ENCODE measurements around the gene ADAMTS14. TPM values are rescaled to one million over a fixed set of nuclear protein-coding genes. Genes with fewer than 3 reads are reported as not detected.

ADAMTS14 gene
- total RNA-seq, 3 donors from 2014 or later = under 0.01 to 0.15 (median under 0.01) TPM

DNA sequence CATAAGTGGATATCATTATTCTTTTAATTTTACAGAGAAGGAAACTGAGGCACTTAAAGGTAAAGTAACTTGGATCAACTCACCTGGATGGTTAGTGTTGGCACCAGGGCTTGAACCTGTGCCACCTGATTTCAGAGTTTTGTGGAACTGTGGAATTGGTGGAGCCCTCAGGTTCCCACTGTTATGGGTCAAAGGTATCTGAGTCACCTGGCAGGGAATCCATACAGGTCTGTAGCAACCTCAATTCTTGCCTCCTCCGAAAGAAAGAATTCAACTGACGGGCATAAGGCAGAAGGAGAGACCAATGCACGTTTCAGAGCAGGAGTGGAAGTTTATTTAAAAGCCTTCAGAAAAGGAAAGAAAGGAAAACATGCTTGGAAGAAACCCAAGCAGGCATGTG lies 25.2 kb upstream of the ADAMTS14 start:
- H3K27me3 ChIP-seq = no peaks in the 10 kb centered on the region
- H3K9me3 ChIP-seq = peaks cover 12 to 42% of the 10 kb centered on the region in 2 donors
- H3K36me3 ChIP-seq = no peaks in the 10 kb centered on the region
- intact Hi-C loops (cut with DNase I; ENCODE audit: low total_unique reads) = no loop called here
- H3K4me1 ChIP-seq = no peaks in the 10 kb centered on the region
- no peak overlapping the region for H3K4me3 ChIP-seq
- no peak overlapping the region for H3K27ac ChIP-seq
- TF ChIP-seq POLR2AphosphoS5 (IDR thresholded peaks at IDR 0.05) (no peak), POLR2A (IDR thresholded peaks at IDR 0.05) (no peak)
- TF ChIP-seq, protein P1, sequence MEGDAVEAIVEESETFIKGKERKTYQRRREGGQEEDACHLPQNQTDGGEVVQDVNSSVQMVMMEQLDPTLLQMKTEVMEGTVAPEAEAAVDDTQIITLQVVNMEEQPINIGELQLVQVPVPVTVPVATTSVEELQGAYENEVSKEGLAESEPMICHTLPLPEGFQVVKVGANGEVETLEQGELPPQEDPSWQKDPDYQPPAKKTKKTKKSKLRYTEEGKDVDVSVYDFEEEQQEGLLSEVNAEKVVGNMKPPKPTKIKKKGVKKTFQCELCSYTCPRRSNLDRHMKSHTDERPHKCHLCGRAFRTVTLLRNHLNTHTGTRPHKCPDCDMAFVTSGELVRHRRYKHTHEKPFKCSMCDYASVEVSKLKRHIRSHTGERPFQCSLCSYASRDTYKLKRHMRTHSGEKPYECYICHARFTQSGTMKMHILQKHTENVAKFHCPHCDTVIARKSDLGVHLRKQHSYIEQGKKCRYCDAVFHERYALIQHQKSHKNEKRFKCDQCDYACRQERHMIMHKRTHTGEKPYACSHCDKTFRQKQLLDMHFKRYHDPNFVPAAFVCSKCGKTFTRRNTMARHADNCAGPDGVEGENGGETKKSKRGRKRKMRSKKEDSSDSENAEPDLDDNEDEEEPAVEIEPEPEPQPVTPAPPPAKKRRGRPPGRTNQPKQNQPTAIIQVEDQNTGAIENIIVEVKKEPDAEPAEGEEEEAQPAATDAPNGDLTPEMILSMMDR (IDR thresholded peaks at IDR 0.05) = no peak
- no peak for DNase-seq (ENCODE audit: low spot score in 2 of 2)

DNA sequence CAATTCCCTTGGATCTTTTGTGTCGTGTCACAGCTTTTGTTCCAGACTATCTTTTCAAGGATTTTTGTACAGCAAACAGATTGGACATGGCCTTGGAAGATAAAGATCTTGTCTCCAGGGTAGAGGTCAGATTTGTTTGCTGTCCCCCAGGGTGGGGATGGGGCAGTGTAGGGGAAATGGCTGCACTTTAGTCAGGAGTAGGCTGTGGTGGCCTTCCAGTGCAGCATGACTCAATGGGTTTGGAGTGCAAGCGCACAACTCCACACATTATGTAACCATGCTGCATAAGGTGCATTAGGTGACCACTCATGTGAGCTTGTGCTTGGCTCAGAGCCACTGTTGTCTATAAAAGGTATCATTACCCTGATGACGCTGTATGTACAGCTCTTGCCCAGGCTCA lies 23.9 kb upstream of the ADAMTS14 start:
- Histone ChIP-seq H3K27me3 (no peaks in the 10 kb centered on the region), H3K4me1 (no peaks in the 10 kb centered on the region), H3K27ac (no peak overlapping the region), H3K9me3 (peaks cover 12 to 44% of the 10 kb centered on the region in 2 donors), H3K4me3 (no peak overlapping the region), H3K36me3 (no peaks in the 10 kb centered on the region)
- no peak for DNase-seq (ENCODE audit: low spot score in 2 of 2)
- TF ChIP-seq POLR2A (IDR thresholded peaks at IDR 0.05) (no peak), POLR2AphosphoS5 (IDR thresholded peaks at IDR 0.05) (no peak)
- TF ChIP-seq, protein P1 (IDR thresholded peaks at IDR 0.05) = no peak
- intact Hi-C loops (cut with DNase I; ENCODE audit: low total_unique reads) = no loop called here

DNA sequence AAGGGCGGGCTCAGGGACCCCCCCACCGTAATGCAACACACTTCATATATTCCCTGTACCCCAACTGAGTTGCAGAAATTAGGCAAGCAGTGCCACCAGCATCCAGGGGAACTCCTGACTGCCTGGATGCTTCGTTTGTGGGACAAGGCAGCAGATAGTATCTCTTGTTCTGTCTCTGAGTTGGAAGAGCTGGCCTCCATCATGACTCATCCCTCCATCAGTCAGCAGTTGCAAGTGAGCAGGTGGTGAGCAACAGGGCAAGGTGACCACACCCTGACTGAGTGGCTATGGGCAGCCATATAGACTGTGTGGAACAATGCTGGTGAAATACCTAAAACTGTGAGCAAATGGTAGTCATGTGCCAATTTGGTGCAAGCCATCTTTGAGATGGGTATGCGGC lies 22.8 kb upstream of the ADAMTS14 start:
- no peak for TF ChIP-seq POLR2A (IDR thresholded peaks at IDR 0.05)
- Histone ChIP-seq H3K27me3 (no peaks in the 10 kb centered on the region), H3K4me1 (no peaks in the 10 kb centered on the region), H3K27ac (no peak overlapping the region), H3K9me3 (peaks cover 12 to 44% of the 10 kb centered on the region in 2 donors), H3K4me3 (no peak overlapping the region), H3K36me3 (no peaks in the 10 kb centered on the region)
- intact Hi-C loops (cut with DNase I; ENCODE audit: low total_unique reads) = no loop called here
- DNase-seq (ENCODE audit: low spot score in 2 of 2) = no peak

DNA sequence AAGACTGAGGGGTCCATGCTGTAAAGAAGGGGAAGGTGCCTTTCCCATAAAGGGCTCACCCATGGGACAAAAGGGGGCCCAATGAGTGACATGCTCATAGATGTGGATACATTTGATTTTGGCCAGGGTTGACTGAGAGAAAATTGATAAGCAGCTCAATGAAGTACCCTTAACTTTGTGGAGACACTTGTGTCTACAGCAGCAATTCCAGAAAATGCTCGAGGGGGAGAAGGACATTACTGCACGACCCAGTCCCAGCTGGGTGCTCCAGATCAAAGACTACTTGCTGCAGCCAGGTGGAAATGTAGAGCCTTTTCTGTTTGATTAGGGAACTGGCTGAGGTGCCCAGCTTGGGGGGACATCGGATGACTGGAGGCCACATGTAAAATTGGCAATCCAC lies 22.2 kb upstream of the ADAMTS14 start:
- no peak for TF ChIP-seq POLR2AphosphoS5 (IDR thresholded peaks at IDR 0.05)
- TF ChIP-seq, protein P1 (IDR thresholded peaks at IDR 0.05) = no peak
- no peak for TF ChIP-seq POLR2A (IDR thresholded peaks at IDR 0.05)
- DNase-seq (ENCODE audit: low spot score in 2 of 2) = no peak
- intact Hi-C loops (cut with DNase I; ENCODE audit: low total_unique reads) = no loop called here

DNA sequence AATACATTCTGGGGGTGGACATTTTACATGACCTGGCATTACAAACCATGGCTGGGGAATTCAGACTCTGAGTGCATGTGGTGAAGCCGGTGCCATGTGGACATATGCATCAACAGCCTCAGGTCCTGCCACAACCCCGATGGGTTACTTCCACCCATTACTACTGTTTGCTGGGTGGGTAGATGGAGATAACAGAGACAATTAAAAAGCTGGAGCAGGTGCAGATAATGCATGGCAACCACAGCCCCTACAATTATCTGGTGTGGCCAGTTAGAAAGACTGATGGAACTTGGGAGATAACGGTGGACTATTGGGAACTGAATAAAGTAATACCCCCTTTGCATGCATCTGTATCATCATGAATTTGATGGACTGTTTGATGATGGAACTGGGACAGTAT lies 21.6 kb upstream of the ADAMTS14 start:
- Histone ChIP-seq H3K27me3 (no peaks in the 10 kb centered on the region), H3K36me3 (no peaks in the 10 kb centered on the region), H3K4me1 (no peaks in the 10 kb centered on the region), H3K27ac (no peak overlapping the region), H3K9me3 (peaks cover 12 to 44% of the 10 kb centered on the region in 2 donors), H3K4me3 (no peak overlapping the region)
- intact Hi-C loops (cut with DNase I; ENCODE audit: low total_unique reads) = no loop called here
- TF ChIP-seq, protein P1 (IDR thresholded peaks at IDR 0.05) = no peak
- TF ChIP-seq POLR2AphosphoS5 (IDR thresholded peaks at IDR 0.05) (no peak), POLR2A (IDR thresholded peaks at IDR 0.05) (no peak)
- DNase-seq (ENCODE audit: low spot score in 2 of 2) = no peak

More for the DNA sequence above, 22.2 kb upstream of the ADAMTS14 start:
- H3K36me3 ChIP-seq = no peaks in the 10 kb centered on the region
- no peaks in the 10 kb centered on the region for H3K4me1 ChIP-seq
- no peak overlapping the region for H3K27ac ChIP-seq
- H3K27me3 ChIP-seq = no peaks in the 10 kb centered on the region
- H3K4me3 ChIP-seq = no peak overlapping the region
- H3K9me3 ChIP-seq = peaks cover 12 to 44% of the 10 kb centered on the region in 2 donors

DNA sequence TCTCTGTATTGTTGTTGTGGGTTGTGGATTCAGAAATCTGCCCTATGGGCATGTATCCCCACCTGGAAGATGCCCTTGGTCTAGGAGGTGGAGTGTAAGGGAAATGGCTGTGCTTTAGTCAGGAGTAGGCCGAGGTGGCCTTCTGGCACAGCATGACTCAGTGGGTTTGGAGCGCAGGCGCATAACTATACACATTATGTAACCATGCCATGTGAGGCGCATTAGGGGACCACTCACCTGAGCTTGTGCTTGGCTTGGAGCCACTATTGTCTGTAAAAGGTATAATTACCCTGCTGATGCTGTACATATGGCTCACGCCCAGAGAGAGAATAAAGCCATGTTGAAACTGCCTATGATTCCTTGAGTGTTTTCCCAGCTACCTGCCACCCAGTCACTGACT lies 20.6 kb upstream of the ADAMTS14 start:
- Histone ChIP-seq H3K27me3 (no peaks in the 10 kb centered on the region), H3K27ac (no peak overlapping the region), H3K9me3 (peaks cover 12 to 44% of the 10 kb centered on the region in 2 donors), H3K36me3 (no peaks in the 10 kb centered on the region), H3K4me1 (no peaks in the 10 kb centered on the region), H3K4me3 (no peak overlapping the region)
- intact Hi-C loops (cut with DNase I; ENCODE audit: low total_unique reads) = no loop called here
- DNase-seq (ENCODE audit: low spot score in 2 of 2) = no peak
- TF ChIP-seq POLR2AphosphoS5 (IDR thresholded peaks at IDR 0.05) (no peak), POLR2A (IDR thresholded peaks at IDR 0.05) (no peak)
- TF ChIP-seq, protein P1 (IDR thresholded peaks at IDR 0.05) = no peak
